GM23338 (cell line): ENCODE measurements around the gene CSTA. TPM values are rescaled to one million over a fixed set of nuclear protein-coding genes. Genes with fewer than 3 reads are reported as not detected.

Experiments used
- ATAC-seq: fragments of 200-7000 bp; cut with Tn5 transposase; 3 replicates; pipeline ENCODE4 v1.9.1; 2020
- DNase-seq: peaks from one replicate; pipeline ENCODE4 v3.0.0-alpha.2; 2015; ENCODE audit warnings: low spot score
- H2AFZ ChIP-seq: fragments of 200-600 bp; sonication (generic); 2 replicates; pipeline ENCODE4 v1.8.0; 2016; ENCODE audit warnings: antibody characterized with exemption, mild to moderate bottlenecking, moderate library complexity
- H3F3A ChIP-seq: fragments of 200-600 bp; sonication (generic); replicated peaks from 2 replicates; pipeline ENCODE4 v1.8.0; 2017; ENCODE audit warnings: antibody characterized with exemption, mixed run types, low read depth
- H3K27ac ChIP-seq: fragments of 200-600 bp; sonication (generic); 2 replicates; pipeline ENCODE4 v1.6.1; 2016; ENCODE audit warnings: low read depth
- H3K27me3 ChIP-seq: fragments of 200-600 bp; sonication (generic); 2 replicates; pipeline ENCODE4 v1.8.0; 2016; ENCODE audit warnings: mild to moderate bottlenecking, mixed run types, moderate library complexity; ENCODE audit not compliant: insufficient read depth
- H3K36me3 ChIP-seq: fragments of 200-600 bp; sonication (generic); 2 replicates; pipeline ENCODE4 v1.8.0; 2016; ENCODE audit warnings: mild to moderate bottlenecking; ENCODE audit not compliant: insufficient read depth
- H3K4me1 ChIP-seq: fragments of 200-600 bp; sonication (generic); 2 replicates; pipeline ENCODE4 v1.8.0; 2016; ENCODE audit warnings: mild to moderate bottlenecking, moderate library complexity; ENCODE audit not compliant: insufficient read depth
- H3K4me2 ChIP-seq: fragments of 200-600 bp; sonication (generic); 2 replicates; pipeline ENCODE4 v1.7.1; 2017; ENCODE audit warnings: mixed run types
- H3K4me3 ChIP-seq: fragments of 200-600 bp; sonication (generic); 2 replicates; pipeline ENCODE4 v1.6.1; 2016; ENCODE audit warnings: mixed run types
- H3K79me2 ChIP-seq: fragments of 200-600 bp; sonication (generic); replicated peaks from 2 replicates; pipeline ENCODE4 v1.8.0; 2017; ENCODE audit warnings: mild to moderate bottlenecking; ENCODE audit not compliant: insufficient read depth
- H3K9me2 ChIP-seq: fragments of 200-600 bp; sonication (generic); 2 replicates; pipeline ENCODE4 v1.8.0; 2017; ENCODE audit not compliant: insufficient read depth
- H4K20me1 ChIP-seq: fragments of 200-600 bp; sonication (generic); replicated peaks from 2 replicates; pipeline ENCODE4 v1.8.0; 2017; ENCODE audit warnings: mild to moderate bottlenecking; ENCODE audit not compliant: insufficient read depth
- H3K27ac Mint-ChIP-seq: 2 replicates; pipeline ENCODE4 v1.8.0; 2020; ENCODE audit warnings: inconsistent platforms, mild to moderate bottlenecking, moderate library complexity, mixed read lengths
- H3K27me3 Mint-ChIP-seq: 3 replicates; pipeline ENCODE4 v1.8.0; 2022; ENCODE audit warnings: low read depth, mild to moderate bottlenecking, moderate library complexity, mixed read lengths, inconsistent platforms; ENCODE audit not compliant: insufficient read depth, poor library complexity
- H3K36me3 Mint-ChIP-seq: 3 replicates; pipeline ENCODE4 v1.8.0; 2021; ENCODE audit warnings: low read depth, mild to moderate bottlenecking, inconsistent platforms, moderate library complexity, mixed read lengths
- H3K4me1 Mint-ChIP-seq: 3 replicates; pipeline ENCODE4 v1.8.0; 2020; ENCODE audit warnings: mild to moderate bottlenecking, inconsistent platforms, mixed read lengths
- H3K4me3 Mint-ChIP-seq: 3 replicates; pipeline ENCODE4 v1.8.0; 2021; ENCODE audit warnings: moderate library complexity, mild to moderate bottlenecking, inconsistent platforms, mixed read lengths
- H3K9me3 Mint-ChIP-seq: 3 replicates; pipeline ENCODE4 v1.8.0; 2020; ENCODE audit warnings: moderate library complexity, mild to moderate bottlenecking, inconsistent platforms, mixed read lengths
- CREB1 ChIP-seq: fragments of 250-450 bp; sonication (Bioruptor Pico); IDR thresholded peaks from 2 replicates; pipeline ENCODE4 v1.5.0; 2020; ENCODE audit warnings: low read depth, mild to moderate bottlenecking, moderate library complexity
- EZH2 ChIP-seq: fragments of 200-600 bp; sonication (generic); IDR thresholded peaks from one replicate; pipeline ENCODE4 v1.8.0; 2017; ENCODE audit warnings: antibody characterized with exemption, mild to moderate bottlenecking, low read depth; ENCODE audit not compliant: unreplicated experiment
- JUNB ChIP-seq: IDR thresholded peaks from one replicate; pipeline ENCODE4 v1.6.1; 2016; ENCODE audit warnings: antibody characterized with exemption; ENCODE audit not compliant: unreplicated experiment
- POLR2AphosphoS5 ChIP-seq: IDR thresholded peaks from 2 replicates; pipeline ENCODE4 v1.6.1; 2016; ENCODE audit warnings: antibody characterized with exemption, low read depth
- STAT1 ChIP-seq: IDR thresholded peaks from one replicate; pipeline ENCODE4 v1.6.1; 2016; ENCODE audit warnings: antibody characterized with exemption; ENCODE audit not compliant: unreplicated experiment
- polyA plus RNA-seq: library from polyadenylated mRNA; unstranded; fragments of >200 nt; fragmentation: Nextera tagmentation; extraction: Ambion mirVana; gene quantifications from 2 replicates; pipeline ENCODE4 v1.2.1, GENCODE V29; 2016
- total RNA-seq: library from RNA; depleted of rRNA; stranded (reverse); fragments of >200 nt; shearing (Covaris generic); gene quantifications from 2 replicates; pipeline ENCODE4 v1.2.3, GENCODE V29; 2014
- TF ChIP-seq, protein P1 (sequence below): fragments of 250-450 bp; sonication (Bioruptor Pico); IDR thresholded peaks from 2 replicates; pipeline ENCODE4 v1.5.0; 2020; ENCODE audit warnings: mild to moderate bottlenecking, moderate library complexity
- TF ChIP-seq, protein P2 (sequence below): IDR thresholded peaks from 2 replicates; pipeline ENCODE4 v1.6.1; 2016; ENCODE audit warnings: antibody characterized with exemption
- TF ChIP-seq, protein P3 (sequence below), 2 experiments: fragments of 200-600 bp in 1 of 2; sonication (generic) in 1 of 2; conservative IDR thresholded peaks; 2 replicates each; pipeline versions ENCODE4 v1.5.1 to v1.6.1; 2016 to 2017; ENCODE audit warnings: antibody characterized with exemption in 2 of 2, low read depth in 2 of 2, mild to moderate bottlenecking in 2 of 2, moderate library complexity in 1 of 2

The CSTA gene
- total and polyA plus RNA-seq, 2 experiments from 2014 or later = 1.4 TPM; not detected in 1

DNA sequence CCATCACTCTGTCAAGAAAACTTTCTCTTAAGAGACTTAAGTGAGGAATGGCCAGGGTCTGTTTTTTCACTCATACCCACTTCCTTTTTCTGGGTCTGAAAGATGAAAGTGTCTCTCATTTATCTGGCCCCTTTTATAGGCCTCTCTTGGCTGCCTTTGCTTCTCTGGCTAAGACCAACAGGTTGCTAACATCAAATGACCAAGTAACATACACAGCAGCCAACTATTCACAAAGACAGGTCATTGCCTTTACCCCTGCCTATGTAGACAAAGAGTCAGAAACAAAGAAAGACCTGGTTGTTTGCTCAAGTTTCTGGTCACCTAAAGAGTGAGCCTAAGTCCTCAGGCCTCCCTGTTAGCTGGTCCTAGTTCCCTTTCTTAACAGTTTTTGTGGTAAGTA lies 24.0 kb upstream of the CSTA start (continued):
- TF ChIP-seq, protein P1, sequence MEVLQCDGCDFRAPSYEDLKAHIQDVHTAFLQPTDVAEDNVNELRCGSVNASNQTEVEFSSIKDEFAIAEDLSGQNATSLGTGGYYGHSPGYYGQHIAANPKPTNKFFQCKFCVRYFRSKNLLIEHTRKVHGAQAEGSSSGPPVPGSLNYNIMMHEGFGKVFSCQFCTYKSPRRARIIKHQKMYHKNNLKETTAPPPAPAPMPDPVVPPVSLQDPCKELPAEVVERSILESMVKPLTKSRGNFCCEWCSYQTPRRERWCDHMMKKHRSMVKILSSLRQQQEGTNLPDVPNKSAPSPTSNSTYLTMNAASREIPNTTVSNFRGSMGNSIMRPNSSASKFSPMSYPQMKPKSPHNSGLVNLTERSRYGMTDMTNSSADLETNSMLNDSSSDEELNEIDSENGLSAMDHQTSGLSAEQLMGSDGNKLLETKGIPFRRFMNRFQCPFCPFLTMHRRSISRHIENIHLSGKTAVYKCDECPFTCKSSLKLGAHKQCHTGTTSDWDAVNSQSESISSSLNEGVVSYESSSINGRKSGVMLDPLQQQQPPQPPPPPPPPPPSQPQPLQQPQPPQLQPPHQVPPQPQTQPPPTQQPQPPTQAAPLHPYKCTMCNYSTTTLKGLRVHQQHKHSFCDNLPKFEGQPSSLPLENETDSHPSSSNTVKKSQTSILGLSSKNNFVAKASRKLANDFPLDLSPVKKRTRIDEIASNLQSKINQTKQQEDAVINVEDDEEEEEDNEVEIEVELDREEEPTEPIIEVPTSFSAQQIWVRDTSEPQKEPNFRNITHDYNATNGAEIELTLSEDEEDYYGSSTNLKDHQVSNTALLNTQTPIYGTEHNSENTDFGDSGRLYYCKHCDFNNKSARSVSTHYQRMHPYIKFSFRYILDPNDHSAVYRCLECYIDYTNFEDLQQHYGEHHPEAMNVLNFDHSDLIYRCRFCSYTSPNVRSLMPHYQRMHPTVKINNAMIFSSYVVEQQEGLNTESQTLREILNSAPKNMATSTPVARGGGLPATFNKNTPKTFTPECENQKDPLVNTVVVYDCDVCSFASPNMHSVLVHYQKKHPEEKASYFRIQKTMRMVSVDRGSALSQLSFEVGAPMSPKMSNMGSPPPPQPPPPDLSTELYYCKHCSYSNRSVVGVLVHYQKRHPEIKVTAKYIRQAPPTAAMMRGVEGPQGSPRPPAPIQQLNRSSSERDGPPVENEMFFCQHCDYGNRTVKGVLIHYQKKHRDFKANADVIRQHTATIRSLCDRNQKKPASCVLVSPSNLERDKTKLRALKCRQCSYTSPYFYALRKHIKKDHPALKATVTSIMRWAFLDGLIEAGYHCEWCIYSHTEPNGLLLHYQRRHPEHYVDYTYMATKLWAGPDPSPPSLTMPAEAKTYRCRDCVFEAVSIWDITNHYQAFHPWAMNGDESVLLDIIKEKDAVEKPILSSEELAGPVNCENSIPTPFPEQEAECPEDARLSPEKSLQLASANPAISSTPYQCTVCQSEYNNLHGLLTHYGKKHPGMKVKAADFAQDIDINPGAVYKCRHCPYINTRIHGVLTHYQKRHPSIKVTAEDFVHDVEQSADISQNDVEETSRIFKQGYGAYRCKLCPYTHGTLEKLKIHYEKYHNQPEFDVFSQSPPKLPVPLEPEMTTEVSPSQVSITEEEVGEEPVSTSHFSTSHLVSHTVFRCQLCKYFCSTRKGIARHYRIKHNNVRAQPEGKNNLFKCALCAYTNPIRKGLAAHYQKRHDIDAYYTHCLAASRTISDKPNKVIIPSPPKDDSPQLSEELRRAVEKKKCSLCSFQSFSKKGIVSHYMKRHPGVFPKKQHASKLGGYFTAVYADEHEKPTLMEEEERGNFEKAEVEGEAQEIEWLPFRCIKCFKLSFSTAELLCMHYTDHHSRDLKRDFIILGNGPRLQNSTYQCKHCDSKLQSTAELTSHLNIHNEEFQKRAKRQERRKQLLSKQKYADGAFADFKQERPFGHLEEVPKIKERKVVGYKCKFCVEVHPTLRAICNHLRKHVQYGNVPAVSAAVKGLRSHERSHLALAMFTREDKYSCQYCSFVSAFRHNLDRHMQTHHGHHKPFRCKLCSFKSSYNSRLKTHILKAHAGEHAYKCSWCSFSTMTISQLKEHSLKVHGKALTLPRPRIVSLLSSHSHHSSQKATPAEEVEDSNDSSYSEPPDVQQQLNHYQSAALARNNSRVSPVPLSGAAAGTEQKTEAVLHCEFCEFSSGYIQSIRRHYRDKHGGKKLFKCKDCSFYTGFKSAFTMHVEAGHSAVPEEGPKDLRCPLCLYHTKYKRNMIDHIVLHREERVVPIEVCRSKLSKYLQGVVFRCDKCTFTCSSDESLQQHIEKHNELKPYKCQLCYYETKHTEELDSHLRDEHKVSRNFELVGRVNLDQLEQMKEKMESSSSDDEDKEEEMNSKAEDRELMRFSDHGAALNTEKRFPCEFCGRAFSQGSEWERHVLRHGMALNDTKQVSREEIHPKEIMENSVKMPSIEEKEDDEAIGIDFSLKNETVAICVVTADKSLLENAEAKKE (CRISPR knock-in tag) = no peak
- no peak for TF ChIP-seq EZH2
- TF ChIP-seq, protein P2, sequence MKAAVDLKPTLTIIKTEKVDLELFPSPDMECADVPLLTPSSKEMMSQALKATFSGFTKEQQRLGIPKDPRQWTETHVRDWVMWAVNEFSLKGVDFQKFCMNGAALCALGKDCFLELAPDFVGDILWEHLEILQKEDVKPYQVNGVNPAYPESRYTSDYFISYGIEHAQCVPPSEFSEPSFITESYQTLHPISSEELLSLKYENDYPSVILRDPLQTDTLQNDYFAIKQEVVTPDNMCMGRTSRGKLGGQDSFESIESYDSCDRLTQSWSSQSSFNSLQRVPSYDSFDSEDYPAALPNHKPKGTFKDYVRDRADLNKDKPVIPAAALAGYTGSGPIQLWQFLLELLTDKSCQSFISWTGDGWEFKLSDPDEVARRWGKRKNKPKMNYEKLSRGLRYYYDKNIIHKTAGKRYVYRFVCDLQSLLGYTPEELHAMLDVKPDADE = no peak
- TF ChIP-seq CREB1 = no peak
- TF ChIP-seq STAT1 = no peak
- no peak for TF ChIP-seq POLR2AphosphoS5
- TF ChIP-seq JUNB = no peak

DNA sequence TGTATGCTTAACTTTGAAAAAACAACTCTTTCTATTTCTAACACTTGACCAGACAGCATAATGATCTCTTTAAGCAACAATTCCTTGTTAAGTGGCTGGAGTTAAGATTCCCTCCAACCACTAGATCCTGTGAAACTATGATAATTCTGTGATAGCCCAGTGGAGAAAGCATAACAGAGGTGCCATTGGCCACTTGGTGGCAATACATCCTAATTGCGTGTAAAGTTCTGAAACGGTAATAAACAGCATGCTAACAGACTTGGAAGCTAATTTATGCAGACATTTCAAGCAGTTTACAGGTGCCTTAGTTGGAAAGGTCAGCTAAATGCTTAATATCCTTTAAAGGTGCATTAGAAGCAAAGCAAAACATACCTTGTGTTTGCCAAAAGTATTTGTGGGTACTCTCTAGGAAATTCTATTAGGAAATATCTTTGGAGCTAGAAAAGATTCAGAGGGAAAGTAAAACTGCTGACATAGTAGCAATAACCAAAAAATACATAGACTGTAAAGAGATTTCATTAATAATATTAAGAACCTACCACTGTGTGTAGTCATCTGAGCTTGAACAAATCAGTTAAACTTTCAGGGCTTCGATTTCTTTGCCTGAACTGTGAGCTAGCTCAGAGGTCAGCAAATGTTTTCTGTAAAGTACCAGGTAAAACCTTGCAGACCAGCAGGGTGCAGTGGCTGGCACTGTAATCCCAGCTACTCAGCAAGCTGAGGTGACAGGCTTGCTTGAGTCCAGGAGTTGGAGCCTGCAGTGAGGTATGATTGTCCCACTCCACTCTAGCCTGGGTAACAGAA lies 19.0 kb upstream of the CSTA start:
- H3K9me2 ChIP-seq = no peaks in the 10 kb centered on the region
- H3F3A ChIP-seq = no peaks in the 10 kb centered on the region
- Mint-ChIP-seq H3K4me1 (no peaks in the 10 kb centered on the region), H3K27me3 (no peaks in the 10 kb centered on the region), H3K9me3 (no peaks in the 10 kb centered on the region), H3K36me3 (no peaks in the 10 kb centered on the region), H3K27ac (no peak overlapping the region), H3K4me3 (no peak overlapping the region)
- H3K27ac ChIP-seq = no peak overlapping the region
- H3K79me2 ChIP-seq = no peaks in the 10 kb centered on the region
- no peak overlapping the region for H3K4me2 ChIP-seq
- H3K27me3 ChIP-seq = no peaks in the 10 kb centered on the region
- TF ChIP-seq, protein P3, sequence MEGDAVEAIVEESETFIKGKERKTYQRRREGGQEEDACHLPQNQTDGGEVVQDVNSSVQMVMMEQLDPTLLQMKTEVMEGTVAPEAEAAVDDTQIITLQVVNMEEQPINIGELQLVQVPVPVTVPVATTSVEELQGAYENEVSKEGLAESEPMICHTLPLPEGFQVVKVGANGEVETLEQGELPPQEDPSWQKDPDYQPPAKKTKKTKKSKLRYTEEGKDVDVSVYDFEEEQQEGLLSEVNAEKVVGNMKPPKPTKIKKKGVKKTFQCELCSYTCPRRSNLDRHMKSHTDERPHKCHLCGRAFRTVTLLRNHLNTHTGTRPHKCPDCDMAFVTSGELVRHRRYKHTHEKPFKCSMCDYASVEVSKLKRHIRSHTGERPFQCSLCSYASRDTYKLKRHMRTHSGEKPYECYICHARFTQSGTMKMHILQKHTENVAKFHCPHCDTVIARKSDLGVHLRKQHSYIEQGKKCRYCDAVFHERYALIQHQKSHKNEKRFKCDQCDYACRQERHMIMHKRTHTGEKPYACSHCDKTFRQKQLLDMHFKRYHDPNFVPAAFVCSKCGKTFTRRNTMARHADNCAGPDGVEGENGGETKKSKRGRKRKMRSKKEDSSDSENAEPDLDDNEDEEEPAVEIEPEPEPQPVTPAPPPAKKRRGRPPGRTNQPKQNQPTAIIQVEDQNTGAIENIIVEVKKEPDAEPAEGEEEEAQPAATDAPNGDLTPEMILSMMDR (conservative IDR thresholded peaks at IDR 0.05; ENCODE audit: low read depth in 2 of 2) = peak; percentile 24 to 51; a peak in 3 of 4 replicates
- TF ChIP-seq STAT1 = no peak
- no peak overlapping the region; the same call in 1 of the 2 replicates for H2AFZ ChIP-seq
- H4K20me1 ChIP-seq = no peaks in the 10 kb centered on the region
- no peaks in the 10 kb centered on the region for H3K36me3 ChIP-seq
- no peak overlapping the region for H3K4me3 ChIP-seq
- H3K4me1 ChIP-seq = no peaks in the 10 kb centered on the region
- ATAC-seq = peak; percentile 94
- peak; percentile 66 for DNase-seq
